ENCODE results near the gene TLE5. TPM values are rescaled to one million over a fixed set of nuclear protein-coding genes. Genes with fewer than 3 reads are reported as not detected.

The TLE5 gene
- total RNA-seq, 2 experiments from 2014 or later, result 722 to 793 TPM

GRCh38 chr19:3071768-3072167 is 9.5 kb upstream of the TLE5 start:
- POLR2A ChIA-PET, result no interaction called here

GRCh38 chr19:3068071-3068470 is 5.8 kb upstream of the TLE5 start:
- Histone ChIP-seq H3K27me3 (ENCODE audit: control insufficient read depth in 1 of 2, insufficient read depth in 2 of 2, low read length in 2 of 2) (no peaks in the 10 kb centered on the region), H3K4me3 (ENCODE audit: low read length) (no peak overlapping the region), H3K36me3 (ENCODE audit: insufficient read depth, low read length) (no peaks in the 10 kb centered on the region), H3K4me1 (ENCODE audit: insufficient read depth, low read length) (peaks cover 30% of the 10 kb centered on the region), H3K9me3 (ENCODE audit: control insufficient read depth in 1 of 2, insufficient read depth in 1 of 2, low read length in 2 of 2) (no peaks in the 10 kb centered on the region), H3K27ac (ENCODE audit: low read depth in 1 of 2, low read length in 2 of 2) (no peak overlapping the region)
- no peak for TF ChIP-seq CTCF (IDR thresholded peaks at IDR 0.05)
- DNase-seq (no peak), ATAC-seq (ENCODE audit: poor library complexity) (no peak)
- H3K4me3 Mint-ChIP-seq, result no peak overlapping the region
- no peaks in the 10 kb centered on the region for H3K36me3 Mint-ChIP-seq (ENCODE audit: low read depth)
- intact Hi-C loops (cut with DNase I, micrococcal nuclease), result loop anchor here in 1 of 2 experiments (10.0 kb wide), 1 partner anchor 437 kb away; the partner anchor contains the start of genes DOHH and FZR1
- ChIA-PET CTCF (interaction anchor here (1.1 kb wide), 1 partner anchor 41 kb away, joined by 3 read pairs; no protein-coding TSS in a partner anchor), POLR2A (interaction anchor here (0.7 kb wide), 1 partner anchor 117 kb away, joined by 3 read pairs; no protein-coding TSS in a partner anchor)
- no peaks in the 10 kb centered on the region for H3K27me3 Mint-ChIP-seq
- no peak overlapping the region for H3K27ac Mint-ChIP-seq
- H3K9me3 Mint-ChIP-seq, result no peaks in the 10 kb centered on the region
- peaks cover 11% of the 10 kb centered on the region for H3K4me1 Mint-ChIP-seq (ENCODE audit: low read depth)

More at GRCh38 chr19:3071768-3072167, 9.5 kb upstream of the TLE5 start:
- no peaks in the 10 kb centered on the region for H3K9me3 Mint-ChIP-seq
- peaks cover 7% of the 10 kb centered on the region for H3K4me1 Mint-ChIP-seq (ENCODE audit: low read depth)
- intact Hi-C loops (cut with DNase I, micrococcal nuclease), result loop anchor here in 1 of 2 experiments (10.0 kb wide), 1 partner anchor 93 kb away; no protein-coding TSS in a partner anchor
- no peak for TF ChIP-seq CTCF (IDR thresholded peaks at IDR 0.05)
- CTCF ChIA-PET, result interaction anchor here (1.7 kb wide), 1 partner anchor 32 kb away, joined by 6 read pairs; no protein-coding TSS in a partner anchor
- no peaks in the 10 kb centered on the region for H3K36me3 Mint-ChIP-seq (ENCODE audit: low read depth)
- no peaks in the 10 kb centered on the region for H3K27me3 ChIP-seq (ENCODE audit: control insufficient read depth in 1 of 2, insufficient read depth in 2 of 2, low read length in 2 of 2)
- H3K4me3 ChIP-seq (ENCODE audit: low read length), result no peak overlapping the region
- ATAC-seq (ENCODE audit: poor library complexity) (no peak), DNase-seq (no peak)
- peaks cover 10% of the 10 kb centered on the region for H3K4me1 ChIP-seq (ENCODE audit: insufficient read depth, low read length)
- H3K27ac ChIP-seq (ENCODE audit: low read depth in 1 of 2, low read length in 2 of 2), result no peak overlapping the region
- no peak overlapping the region for H3K27ac Mint-ChIP-seq
- H3K27me3 Mint-ChIP-seq, result no peaks in the 10 kb centered on the region
- H3K4me3 Mint-ChIP-seq, result no peak overlapping the region
- no peaks in the 10 kb centered on the region for H3K9me3 ChIP-seq (ENCODE audit: control insufficient read depth in 1 of 2, insufficient read depth in 1 of 2, low read length in 2 of 2)
- H3K36me3 ChIP-seq (ENCODE audit: insufficient read depth, low read length), result no peaks in the 10 kb centered on the region

GRCh38 chr19:3067563-3067962 is 5.3 kb upstream of the TLE5 start:
- intact Hi-C loops (cut with DNase I, micrococcal nuclease), result loop anchor here in 1 of 2 experiments (10.0 kb wide), 1 partner anchor 437 kb away; the partner anchor contains the start of genes DOHH and FZR1

More at GRCh38 chr19:3067563-3067962, 5.3 kb upstream of the TLE5 start:
- Histone ChIP-seq H3K27me3 (ENCODE audit: control insufficient read depth in 1 of 2, insufficient read depth in 2 of 2, low read length in 2 of 2) (no peaks in the 10 kb centered on the region), H3K4me1 (ENCODE audit: insufficient read depth, low read length) (peaks cover 35% of the 10 kb centered on the region), H3K36me3 (ENCODE audit: insufficient read depth, low read length) (no peaks in the 10 kb centered on the region), H3K27ac (ENCODE audit: low read depth in 1 of 2, low read length in 2 of 2) (no peak overlapping the region), H3K4me3 (ENCODE audit: low read length) (no peak overlapping the region), H3K9me3 (ENCODE audit: control insufficient read depth in 1 of 2, insufficient read depth in 1 of 2, low read length in 2 of 2) (no peaks in the 10 kb centered on the region)
- no peak overlapping the region for H3K27ac Mint-ChIP-seq
- ChIA-PET POLR2A (no interaction called here), CTCF (no interaction called here)
- H3K36me3 Mint-ChIP-seq (ENCODE audit: low read depth), result peaks cover 3% of the 10 kb centered on the region
- H3K27me3 Mint-ChIP-seq, result no peaks in the 10 kb centered on the region
- no peak for ATAC-seq (ENCODE audit: poor library complexity)
- no peak overlapping the region for H3K4me3 Mint-ChIP-seq
- DNase-seq, result no peak
- H3K4me1 Mint-ChIP-seq (ENCODE audit: low read depth), result peaks cover 15% of the 10 kb centered on the region
- no peaks in the 10 kb centered on the region for H3K9me3 Mint-ChIP-seq
- TF ChIP-seq CTCF (IDR thresholded peaks at IDR 0.05), result no peak
